SK-N-SH treated with all-trans-retinoic acid at 6 μM for 48 hours (cell line): ENCODE data around the gene OR51B4.
"Not testable (repeated sequence)": the region's sequence is repeated elsewhere in the genome, so short reads cannot be mapped to it uniquely, and the experiment has no call there.

Experiments
- CREB5 ChIP-seq: fragments of 250-450 bp; sonication (Bioruptor Pico); IDR thresholded peaks from 2 replicates; pipeline ENCODE4 v1.5.1; 2020; ENCODE audit warnings: low read depth, mild to moderate bottlenecking, moderate library complexity
- ESRRG ChIP-seq: fragments of 250-450 bp; sonication (Bioruptor Pico); IDR thresholded peaks from 2 replicates; pipeline ENCODE4 v1.6.1; 2021; ENCODE audit warnings: mild to moderate bottlenecking
- ISL1 ChIP-seq: fragments of 250-450 bp; sonication (Bioruptor Pico); IDR thresholded peaks from 2 replicates; pipeline ENCODE4 v2.1.2; 2022; ENCODE audit warnings: mild to moderate bottlenecking, moderate library complexity
- PATZ1 ChIP-seq: fragments of 250-450 bp; sonication (Bioruptor Pico); IDR thresholded peaks from 2 replicates; pipeline ENCODE4 v1.8.0; 2020; ENCODE audit warnings: mild to moderate bottlenecking, moderate library complexity, borderline replicate concordance
- POU6F1 ChIP-seq: fragments of 250-450 bp; sonication (Bioruptor Pico); IDR thresholded peaks from 2 replicates; pipeline ENCODE4 v1.8.0; 2021; ENCODE audit warnings: low read depth, mild to moderate bottlenecking, moderate library complexity, borderline replicate concordance
- RARB ChIP-seq: fragments of 250-450 bp; sonication (Bioruptor Pico); IDR thresholded peaks from 2 replicates; pipeline ENCODE4 v1.8.0; 2021; ENCODE audit warnings: mild to moderate bottlenecking, moderate library complexity
- ZC3H10 ChIP-seq: fragments of 250-450 bp; sonication (Bioruptor Pico); IDR thresholded peaks from 2 replicates; pipeline ENCODE4 v1.5.1; 2021; ENCODE audit warnings: mild to moderate bottlenecking, moderate library complexity
- ZFP3 ChIP-seq: fragments of 250-450 bp; sonication (Bioruptor Pico); IDR thresholded peaks from 2 replicates; pipeline ENCODE4 v1.5.0; 2020; ENCODE audit warnings: mild to moderate bottlenecking, moderate library complexity
- ZNF70 ChIP-seq: fragments of 450-650 bp; formaldehyde crosslinking; IDR thresholded peaks from 2 replicates; pipeline ENCODE4 v1.5.0; 2020; ENCODE audit warnings: mild to moderate bottlenecking, moderate library complexity
- ZNF8 ChIP-seq: fragments of 450-650 bp; formaldehyde crosslinking; IDR thresholded peaks from 2 replicates; pipeline ENCODE4 v1.5.0; 2020; ENCODE audit warnings: mild to moderate bottlenecking, moderate library complexity

GRCh38 chr11:5253440-5253839 is 48.3 kb downstream of the OR51B4 start:
- not testable (repeated sequence) for TF ChIP-seq POU6F1; RARB; ZNF70 (CRISPR knock-in tag); ZC3H10 (CRISPR knock-in tag); PATZ1; CREB5 (CRISPR knock-in tag); ZFP3 (CRISPR knock-in tag); ISL1 (CRISPR knock-in tag); ESRRG (CRISPR knock-in tag); ZNF8 (CRISPR knock-in tag)
